ENCODE results near the gene LLPH.

The LLPH gene

GRCh38 chr12:66108386-66108785 lies 22.2 kb downstream of the LLPH start:
- Histone ChIP-seq H2AFZ (ENCODE audit: low read depth, low read length, severe bottlenecking) (no peak overlapping the region), H3K4me2 (ENCODE audit: low read depth, low read length, poor library complexity, severe bottlenecking) (no peak overlapping the region), H4K20me1 (ENCODE audit: low read depth, low read length) (no peaks in the 10 kb centered on the region), H3K9me2 (replicated peaks; ENCODE audit: insufficient read depth, low read length) (no peaks in the 10 kb centered on the region), H3K79me2 (ENCODE audit: insufficient read depth, low read length) (no peaks in the 10 kb centered on the region), H3K27ac (ENCODE audit: low read depth, low read length) (no peak overlapping the region), H3K4me3 (ENCODE audit: insufficient read depth, low read length, poor library complexity, severe bottlenecking) (no peak overlapping the region), H3K27me3 (ENCODE audit: low read length) (no peaks in the 10 kb centered on the region), H3K9me3 (ENCODE audit: insufficient read depth, low read length) (no peaks in the 10 kb centered on the region), H3K9ac (ENCODE audit: low read length) (no peak overlapping the region), H3F3A (ENCODE audit: insufficient read depth) (no peaks in the 10 kb centered on the region), H3K36me3 (ENCODE audit: low read length) (no peaks in the 10 kb centered on the region)
- TF ChIP-seq, protein P1, sequence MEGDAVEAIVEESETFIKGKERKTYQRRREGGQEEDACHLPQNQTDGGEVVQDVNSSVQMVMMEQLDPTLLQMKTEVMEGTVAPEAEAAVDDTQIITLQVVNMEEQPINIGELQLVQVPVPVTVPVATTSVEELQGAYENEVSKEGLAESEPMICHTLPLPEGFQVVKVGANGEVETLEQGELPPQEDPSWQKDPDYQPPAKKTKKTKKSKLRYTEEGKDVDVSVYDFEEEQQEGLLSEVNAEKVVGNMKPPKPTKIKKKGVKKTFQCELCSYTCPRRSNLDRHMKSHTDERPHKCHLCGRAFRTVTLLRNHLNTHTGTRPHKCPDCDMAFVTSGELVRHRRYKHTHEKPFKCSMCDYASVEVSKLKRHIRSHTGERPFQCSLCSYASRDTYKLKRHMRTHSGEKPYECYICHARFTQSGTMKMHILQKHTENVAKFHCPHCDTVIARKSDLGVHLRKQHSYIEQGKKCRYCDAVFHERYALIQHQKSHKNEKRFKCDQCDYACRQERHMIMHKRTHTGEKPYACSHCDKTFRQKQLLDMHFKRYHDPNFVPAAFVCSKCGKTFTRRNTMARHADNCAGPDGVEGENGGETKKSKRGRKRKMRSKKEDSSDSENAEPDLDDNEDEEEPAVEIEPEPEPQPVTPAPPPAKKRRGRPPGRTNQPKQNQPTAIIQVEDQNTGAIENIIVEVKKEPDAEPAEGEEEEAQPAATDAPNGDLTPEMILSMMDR (IDR thresholded peaks at IDR 0.05; ENCODE audit: insufficient read depth, low read length, poor library complexity, severe bottlenecking) = no peak
- TF ChIP-seq EZH2phosphoT487 (conservative IDR thresholded peaks at IDR 0.05; ENCODE audit: low read length) = no peak

DNA sequence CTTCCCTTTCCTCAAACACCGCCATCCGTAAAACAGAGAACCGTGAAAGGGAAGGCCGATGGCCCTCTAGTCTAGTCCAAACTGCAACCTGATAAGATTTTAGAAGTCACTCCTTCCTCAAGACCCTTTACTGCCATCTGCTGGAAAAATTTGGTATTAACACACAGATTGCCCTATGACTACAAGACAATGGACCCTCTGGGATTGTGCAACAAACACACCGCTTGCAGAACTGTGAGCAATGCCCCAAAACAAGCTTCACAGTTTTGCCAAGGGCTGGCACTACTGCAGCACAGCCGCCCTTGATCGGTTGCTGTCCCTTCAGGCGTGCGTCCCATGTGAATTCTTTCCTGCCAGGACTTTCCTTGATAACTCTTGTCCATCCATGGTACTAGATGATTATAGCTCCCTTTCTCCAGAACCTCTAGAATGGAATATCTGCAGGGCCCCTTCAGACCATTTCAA lies 23.1 kb downstream of the LLPH start:
- no peak overlapping the region for H3K27ac ChIP-seq (ENCODE audit: low read depth, low read length)
- H3K27me3 ChIP-seq (ENCODE audit: low read length) = no peaks in the 10 kb centered on the region
- H3K4me2 ChIP-seq (ENCODE audit: low read depth, low read length, poor library complexity, severe bottlenecking) = no peak overlapping the region
- no peaks in the 10 kb centered on the region for H3K9me2 ChIP-seq (replicated peaks; ENCODE audit: insufficient read depth, low read length)
- H3F3A ChIP-seq (ENCODE audit: insufficient read depth) = no peaks in the 10 kb centered on the region
- no peaks in the 10 kb centered on the region for H3K36me3 ChIP-seq (ENCODE audit: low read length)
- no peaks in the 10 kb centered on the region for H4K20me1 ChIP-seq (ENCODE audit: low read depth, low read length)
- no peak overlapping the region for H3K9ac ChIP-seq (ENCODE audit: low read length)
- H3K79me2 ChIP-seq (ENCODE audit: insufficient read depth, low read length) = no peaks in the 10 kb centered on the region
- TF ChIP-seq, protein P1 (IDR thresholded peaks at IDR 0.05; ENCODE audit: insufficient read depth, low read length, poor library complexity, severe bottlenecking) = peak; percentile 63
- no peak for TF ChIP-seq EZH2phosphoT487 (conservative IDR thresholded peaks at IDR 0.05; ENCODE audit: low read length)
- no peak overlapping the region for H2AFZ ChIP-seq (ENCODE audit: low read depth, low read length, severe bottlenecking)
- no peak overlapping the region for H3K4me3 ChIP-seq (ENCODE audit: insufficient read depth, low read length, poor library complexity, severe bottlenecking)
- no peaks in the 10 kb centered on the region for H3K9me3 ChIP-seq (ENCODE audit: insufficient read depth, low read length)

GRCh38 chr12:66103016-66103913 lies 27.3 kb downstream of the LLPH start:
- H3F3A ChIP-seq (ENCODE audit: insufficient read depth) = no peaks in the 10 kb centered on the region
- H3K36me3 ChIP-seq (ENCODE audit: low read length) = no peaks in the 10 kb centered on the region
- H3K9ac ChIP-seq (ENCODE audit: low read length) = no peak overlapping the region
- no peaks in the 10 kb centered on the region for H3K79me2 ChIP-seq (ENCODE audit: insufficient read depth, low read length)
- H3K27ac ChIP-seq (ENCODE audit: low read depth, low read length) = no peak overlapping the region
- H3K4me2 ChIP-seq (ENCODE audit: low read depth, low read length, poor library complexity, severe bottlenecking) = no peak overlapping the region
- H3K9me2 ChIP-seq (replicated peaks; ENCODE audit: insufficient read depth, low read length) = no peaks in the 10 kb centered on the region
- no peaks in the 10 kb centered on the region for H3K9me3 ChIP-seq (ENCODE audit: insufficient read depth, low read length)
- H3K27me3 ChIP-seq (ENCODE audit: low read length) = no peaks in the 10 kb centered on the region
- H2AFZ ChIP-seq (ENCODE audit: low read depth, low read length, severe bottlenecking) = no peak overlapping the region
- H4K20me1 ChIP-seq (ENCODE audit: low read depth, low read length) = no peaks in the 10 kb centered on the region
- no peak overlapping the region for H3K4me3 ChIP-seq (ENCODE audit: insufficient read depth, low read length, poor library complexity, severe bottlenecking)
- TF ChIP-seq, protein P1 (IDR thresholded peaks at IDR 0.05; ENCODE audit: insufficient read depth, low read length, poor library complexity, severe bottlenecking) = no peak
- TF ChIP-seq EZH2phosphoT487 (conservative IDR thresholded peaks at IDR 0.05; ENCODE audit: low read length) = no peak

All from SU-DHL-6 (cell line).